Transverse colon (tissue), 4 donors: ENCODE data around the gene ALOXE3. TPM values are rescaled to one million over a fixed set of nuclear protein-coding genes. Genes with fewer than 3 reads are reported as not detected.

Experiments
- DNase-seq: peaks from one replicate; pipeline ENCODE4 v3.0.0-alpha.2; 2019
- H3K27ac ChIP-seq, 4 donors: fragments of 200-600 bp; sonication (generic); 2 replicates each; pipeline ENCODE4 v1.5.1; 2016 to 2018; ENCODE audit warnings: inconsistent platforms in 4 of 4
- H3K27me3 ChIP-seq: fragments of 200-600 bp; sonication (generic); 2 replicates; pipeline ENCODE4 v1.5.1; 2017; ENCODE audit warnings: inconsistent platforms
- H3K36me3 ChIP-seq, 4 donors: fragments of 200-600 bp; sonication (generic); 2 replicates each; pipeline ENCODE4 v1.5.1; 2017 to 2019; ENCODE audit warnings: inconsistent platforms in 4 of 4
- H3K4me1 ChIP-seq, 4 donors: fragments of 200-600 bp; sonication (generic); 2 replicates each; pipeline ENCODE4 v1.5.1; 2017 to 2020; ENCODE audit warnings: inconsistent platforms in 4 of 4
- H3K4me3 ChIP-seq, 4 donors: fragments of 200-600 bp; sonication (generic); 1 replicate in 1 of 4; 2 replicates in 3 of 4; pipeline versions ENCODE4 v1.5.1 to v1.6.1; 2017 to 2019; ENCODE audit warnings: inconsistent platforms in 4 of 4
- H3K9me3 ChIP-seq, 2 donors: fragments of 200-600 bp; sonication (generic); 2 replicates each; pipeline ENCODE4 v1.5.1; 2017 to 2019; ENCODE audit warnings: inconsistent platforms in 2 of 2
- CTCF ChIP-seq, 5 experiments: fragments of 200-600 bp in 3 of 5; fragments of 450-650 bp in 2 of 5; sonication (generic) in 3 of 5; IDR thresholded peaks; 1 replicate in 2 of 5; 2 replicates in 3 of 5; pipeline ENCODE4 v1.5.1; 2016 to 2017; ENCODE audit warnings: antibody characterized with exemption in 5 of 5, inconsistent platforms in 3 of 5, mild to moderate bottlenecking in 2 of 5, moderate library complexity in 1 of 5
- EP300 ChIP-seq: sonication (generic); formaldehyde crosslinking; IDR thresholded peaks from one replicate; pipeline ENCODE4 v1.6.1; 2017; ENCODE audit warnings: antibody characterized with exemption, low read depth
- POLR2A ChIP-seq: fragments of 450-650 bp; IDR thresholded peaks from one replicate; pipeline ENCODE4 v1.6.1; 2016; ENCODE audit warnings: antibody characterized with exemption, mild to moderate bottlenecking, moderate library complexity
- POLR2AphosphoS5 ChIP-seq, 3 donors: sonication (generic); formaldehyde crosslinking; IDR thresholded peaks; one replicate each; pipeline ENCODE4 v1.6.1; 2016; ENCODE audit warnings: antibody characterized with exemption in 3 of 3
- WGBS, 2 donors: methylation state at CpG; one replicate each; pipeline ENCODE4 v1.1.5; 2018; ENCODE audit warnings: low coverage in 1 of 2; 5-methylcytosine and 5-hydroxymethylcytosine counted together
- in situ Hi-C, 4 donors: fragments of 200-750 bp; cut with MboI; loops; one replicate each; pipeline versions ENCODE4 v1.15.0 to v1.15.1; 2017; ENCODE audit warnings: low sequenced_read_pairs in 3 of 4, low pct_ligation_motif_present in 1 of 4, low pct_unique_long_range_greater_than_20kb in 1 of 4
- intact Hi-C: fragments of 100-400 bp; cut with DNase I; formaldehyde crosslinking; loops from one replicate; pipeline ENCODE4 v1.15.1; 2023; ENCODE audit warnings: low total_unique reads
- total RNA-seq, 4 donors: library from RNA; depleted of rRNA; stranded (reverse); fragments of >200 nt; gene quantifications; one replicate each; pipeline ENCODE4 v1.1.0, GENCODE V29; 2016

ALOXE3 gene
- total RNA-seq, 4 donors from 2014 or later: 0.79 TPM; not detected in 3

DNA sequence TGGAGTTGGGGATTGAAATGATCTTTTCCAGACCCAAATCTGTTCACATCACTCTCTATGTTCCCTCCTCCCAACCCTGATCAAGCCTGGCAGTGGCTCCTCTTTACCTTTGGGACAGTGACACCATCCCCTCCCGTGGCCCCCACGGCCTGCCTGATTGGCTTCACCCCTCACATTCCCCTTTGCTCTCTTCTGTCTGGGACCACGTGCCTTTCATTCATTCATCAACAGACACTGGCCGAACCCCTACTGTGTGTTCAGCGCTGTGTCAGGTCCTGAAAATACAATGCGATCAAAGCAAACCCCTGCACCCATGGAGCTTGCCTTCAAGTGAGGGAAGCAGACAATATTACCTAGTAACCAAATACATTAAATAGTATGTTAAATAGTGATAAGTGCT lies 28.6 kb downstream of the ALOXE3 start:
- TF ChIP-seq CTCF (IDR thresholded peaks at IDR 0.05) (no peak), POLR2AphosphoS5 (IDR thresholded peaks at IDR 0.05) (no peak), POLR2A (no peak), EP300 (no peak)
- H3K4me3 ChIP-seq: no peak overlapping the region
- DNase-seq: no peak
- in situ Hi-C loops: loop anchor here in 2 of 4 donors (25.0 kb wide), 1 partner anchor 223 kb away; the partner anchor contains the start of gene ARHGEF15 (in 2 of the 2)
- intact Hi-C loops: no loop called here
- H3K27me3 ChIP-seq: peaks cover 35% of the 10 kb centered on the region
- 71% methylated on average over 5 to 6 of the region's 6 CpGs for WGBS, 2 donors
- no peaks in the 10 kb centered on the region for H3K9me3 ChIP-seq
- H3K36me3 ChIP-seq: no peaks in the 10 kb centered on the region
- H3K27ac ChIP-seq: no peak overlapping the region
- H3K4me1 ChIP-seq: no peaks in the 10 kb centered on the region

GRCh38 chr17:8087952-8088230 lies 30.4 kb downstream of the ALOXE3 start:
- H3K4me1 ChIP-seq: no peaks in the 10 kb centered on the region
- H3K36me3 ChIP-seq: no peaks in the 10 kb centered on the region
- TF ChIP-seq CTCF (IDR thresholded peaks at IDR 0.05) (no peak), EP300 (no peak), POLR2A (no peak), POLR2AphosphoS5 (IDR thresholded peaks at IDR 0.05) (no peak)
- intact Hi-C loops: no loop called here
- no peak for DNase-seq
- in situ Hi-C loops: loop anchor here in 2 of 4 donors (25.0 kb wide), 1 partner anchor 224 kb away; the partner anchor contains the start of gene ARHGEF15 (in 2 of the 2)
- 78 to 88% methylated on average over 1 to 5 of the region's 5 CpGs for WGBS, 2 donors
- H3K4me3 ChIP-seq: no peak overlapping the region
- no peak overlapping the region for H3K27ac ChIP-seq
- H3K27me3 ChIP-seq: peaks cover 45% of the 10 kb centered on the region
- no peaks in the 10 kb centered on the region for H3K9me3 ChIP-seq

DNA sequence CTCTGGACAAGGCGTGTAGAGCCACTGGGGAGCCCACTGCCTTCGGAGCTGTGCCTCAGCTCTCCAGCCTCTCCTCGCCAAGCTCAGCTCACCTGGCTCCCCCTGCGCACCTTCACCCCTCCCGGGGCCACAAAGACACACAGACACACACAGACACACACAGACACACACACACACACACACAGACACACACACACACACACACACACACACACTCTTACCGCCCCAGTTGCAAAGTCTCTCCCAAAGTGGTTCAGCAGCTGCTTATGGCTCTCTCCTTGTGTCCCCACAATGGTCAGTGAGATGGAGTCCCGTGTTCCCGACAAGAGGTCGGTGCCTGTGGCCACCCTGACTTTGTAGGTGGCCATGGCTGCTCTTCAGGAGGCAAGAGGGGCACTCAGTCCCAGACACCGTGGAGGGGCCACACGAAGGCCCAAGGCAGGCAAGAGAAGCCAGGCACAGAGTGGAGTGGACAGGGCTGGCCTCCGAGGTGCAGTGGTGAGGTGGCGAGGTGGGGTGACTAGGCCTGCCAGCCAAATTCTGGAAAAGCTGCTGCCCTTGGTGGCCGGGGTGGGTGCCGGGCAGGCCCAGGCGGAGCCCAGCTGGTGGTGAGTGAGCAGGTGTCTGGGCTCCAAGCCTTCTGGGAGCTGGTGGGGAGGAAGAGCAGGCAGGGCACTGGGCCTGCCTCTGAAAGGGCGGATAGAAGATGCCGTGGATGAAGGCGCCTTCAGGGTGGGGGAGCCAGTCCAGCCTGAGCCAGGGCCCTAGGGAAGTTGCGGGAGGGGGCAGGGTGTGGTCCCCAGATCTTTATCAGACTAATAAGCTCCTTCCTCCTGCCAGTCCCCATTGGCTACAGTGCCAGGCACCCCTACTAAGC lies 31.0 kb downstream of the ALOXE3 start, which contains the start of gene ALOX12B:
TSS of gene ALOX12B (minus strand) at position 642 of the 877 bp plus-strand sequence. CDS start at position 368, 274 bp downstream.
- Histone ChIP-seq H3K27me3 (peaks cover 40% of the 10 kb centered on the region), H3K4me3 (no peak within 1 kb of the TSS), H3K27ac (no peak within 1 kb of the TSS), H3K36me3 (no peaks in the 10 kb centered on the region), H3K4me1 (no peaks in the 10 kb centered on the region), H3K9me3 (no peaks in the 10 kb centered on the region)
- TF ChIP-seq POLR2AphosphoS5 (IDR thresholded peaks at IDR 0.05) (no peak), POLR2A (no peak), CTCF (IDR thresholded peaks at IDR 0.05) (no peak), EP300 (no peak)
- DNase-seq: no peak
- WGBS, 2 donors: 70 to 80% methylated on average over 2 to 20 of the region's 20 CpGs
- intact Hi-C loops: no loop called here
- in situ Hi-C loops: loop anchor here in 2 of 4 donors (25.0 kb wide), 1 partner anchor 225 kb away; the partner anchor contains the start of gene ARHGEF15 (in 2 of the 2)

- Histone ChIP-seq H3K27ac (no peak overlapping the region), H3K4me3 (no peak overlapping the region), H3K4me1 (peaks cover 0 to 15% (median 12%) of the 10 kb centered on the region in 4 donors), H3K36me3 (no peaks in the 10 kb centered on the region), H3K9me3 (no peaks in the 10 kb centered on the region), H3K27me3 (peaks cover 48% of the 10 kb centered on the region)
- DNase-seq: no peak
- intact Hi-C loops (no loop called here), in situ Hi-C loops (loop anchor here in 2 of 4 donors (25.0 kb wide), 1 partner anchor 228 kb away; the partner anchor contains the start of gene ARHGEF15 (in 2 of the 2))
- 87% methylated on average over 6 of the region's 6 CpGs; no CpG with 5 or more reads in 1 of the 2 donors for WGBS, 2 donors
- TF ChIP-seq POLR2AphosphoS5 (IDR thresholded peaks at IDR 0.05) (no peak), EP300 (no peak), CTCF (IDR thresholded peaks at IDR 0.05) (no peak), POLR2A (no peak)
These were observed 34.1 kb downstream of the ALOXE3 start for GRCh38 chr17:8084250-8084649.
